Embryonic facial prominence (tissue), 1 donor: Measurements from ENCODE around the gene IGSF1.

ENCODE experiments used
- DNase-seq: peaks from one replicate; pipeline ENCODE4 v3.0.0-alpha.2; 2016; ENCODE audit errors: extremely low spot score

IGSF1 gene, protein sequence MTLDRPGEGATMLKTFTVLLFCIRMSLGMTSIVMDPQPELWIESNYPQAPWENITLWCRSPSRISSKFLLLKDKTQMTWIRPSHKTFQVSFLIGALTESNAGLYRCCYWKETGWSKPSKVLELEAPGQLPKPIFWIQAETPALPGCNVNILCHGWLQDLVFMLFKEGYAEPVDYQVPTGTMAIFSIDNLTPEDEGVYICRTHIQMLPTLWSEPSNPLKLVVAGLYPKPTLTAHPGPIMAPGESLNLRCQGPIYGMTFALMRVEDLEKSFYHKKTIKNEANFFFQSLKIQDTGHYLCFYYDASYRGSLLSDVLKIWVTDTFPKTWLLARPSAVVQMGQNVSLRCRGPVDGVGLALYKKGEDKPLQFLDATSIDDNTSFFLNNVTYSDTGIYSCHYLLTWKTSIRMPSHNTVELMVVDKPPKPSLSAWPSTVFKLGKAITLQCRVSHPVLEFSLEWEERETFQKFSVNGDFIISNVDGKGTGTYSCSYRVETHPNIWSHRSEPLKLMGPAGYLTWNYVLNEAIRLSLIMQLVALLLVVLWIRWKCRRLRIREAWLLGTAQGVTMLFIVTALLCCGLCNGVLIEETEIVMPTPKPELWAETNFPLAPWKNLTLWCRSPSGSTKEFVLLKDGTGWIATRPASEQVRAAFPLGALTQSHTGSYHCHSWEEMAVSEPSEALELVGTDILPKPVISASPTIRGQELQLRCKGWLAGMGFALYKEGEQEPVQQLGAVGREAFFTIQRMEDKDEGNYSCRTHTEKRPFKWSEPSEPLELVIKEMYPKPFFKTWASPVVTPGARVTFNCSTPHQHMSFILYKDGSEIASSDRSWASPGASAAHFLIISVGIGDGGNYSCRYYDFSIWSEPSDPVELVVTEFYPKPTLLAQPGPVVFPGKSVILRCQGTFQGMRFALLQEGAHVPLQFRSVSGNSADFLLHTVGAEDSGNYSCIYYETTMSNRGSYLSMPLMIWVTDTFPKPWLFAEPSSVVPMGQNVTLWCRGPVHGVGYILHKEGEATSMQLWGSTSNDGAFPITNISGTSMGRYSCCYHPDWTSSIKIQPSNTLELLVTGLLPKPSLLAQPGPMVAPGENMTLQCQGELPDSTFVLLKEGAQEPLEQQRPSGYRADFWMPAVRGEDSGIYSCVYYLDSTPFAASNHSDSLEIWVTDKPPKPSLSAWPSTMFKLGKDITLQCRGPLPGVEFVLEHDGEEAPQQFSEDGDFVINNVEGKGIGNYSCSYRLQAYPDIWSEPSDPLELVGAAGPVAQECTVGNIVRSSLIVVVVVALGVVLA (N-terminal part only)

DNA sequence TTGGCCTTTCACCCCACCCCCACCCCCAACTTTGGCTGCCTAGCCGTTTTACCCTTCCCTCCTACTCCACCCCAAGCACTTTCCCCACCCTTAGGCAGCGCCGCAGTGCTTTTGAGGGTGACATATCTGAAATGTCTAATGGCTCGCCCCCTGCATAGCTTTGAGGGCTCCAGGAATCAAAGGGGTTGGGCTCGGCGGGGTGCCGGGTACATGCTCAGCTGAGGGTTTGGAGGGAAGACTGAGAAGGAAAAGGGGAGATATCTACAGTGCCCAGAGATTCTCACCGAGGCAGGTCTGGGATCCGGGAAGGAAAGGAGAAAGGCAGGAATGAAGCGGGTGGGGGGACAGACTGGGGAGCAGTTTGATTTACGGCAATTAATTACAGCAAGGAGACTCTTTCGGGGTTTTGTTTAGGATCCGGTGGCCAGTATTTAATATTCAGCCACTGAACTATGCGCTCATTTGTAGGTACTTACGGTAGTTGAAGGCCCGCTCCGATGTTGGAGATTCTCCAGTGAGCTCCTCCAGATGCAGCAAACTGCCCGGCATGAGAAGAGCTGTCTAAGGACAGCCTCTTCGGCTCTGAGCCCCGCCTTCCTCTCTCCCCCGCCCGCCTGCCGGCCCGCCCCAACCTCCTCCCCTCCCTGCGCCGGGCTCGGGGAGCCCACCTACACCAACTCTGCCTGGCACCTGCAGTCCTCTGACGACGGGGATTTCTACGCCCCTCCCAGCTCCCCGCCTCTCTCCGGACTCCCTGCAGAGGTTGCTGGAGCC lies at the start of gene IGSF1:
Gene IGSF1 (minus strand): TSS at position 569 of the 774 bp plus-strand sequence. CDS start 2,632 bp downstream, outside the sequence.
- DNase-seq, result peak; percentile 6

DNA sequence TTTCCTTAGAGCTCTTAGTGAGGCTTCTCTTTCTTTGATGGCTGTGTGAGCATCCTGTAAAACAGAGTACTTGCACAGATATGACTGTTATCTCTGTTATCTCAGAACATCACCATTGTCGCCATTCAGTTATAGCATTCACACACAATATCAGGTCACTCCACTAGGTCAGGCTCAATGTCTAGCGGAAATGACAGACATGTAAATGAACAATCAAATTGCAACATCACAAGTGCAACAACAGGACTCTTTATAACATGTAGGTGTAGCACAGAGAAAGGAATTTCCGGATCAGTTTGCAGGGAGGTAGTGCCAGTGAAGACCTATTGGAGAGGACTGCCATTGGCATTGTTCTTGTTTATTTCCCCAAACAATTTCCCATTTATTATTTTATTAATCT lies 43.2 kb upstream of the IGSF1 start:
- no peak for DNase-seq

DNA sequence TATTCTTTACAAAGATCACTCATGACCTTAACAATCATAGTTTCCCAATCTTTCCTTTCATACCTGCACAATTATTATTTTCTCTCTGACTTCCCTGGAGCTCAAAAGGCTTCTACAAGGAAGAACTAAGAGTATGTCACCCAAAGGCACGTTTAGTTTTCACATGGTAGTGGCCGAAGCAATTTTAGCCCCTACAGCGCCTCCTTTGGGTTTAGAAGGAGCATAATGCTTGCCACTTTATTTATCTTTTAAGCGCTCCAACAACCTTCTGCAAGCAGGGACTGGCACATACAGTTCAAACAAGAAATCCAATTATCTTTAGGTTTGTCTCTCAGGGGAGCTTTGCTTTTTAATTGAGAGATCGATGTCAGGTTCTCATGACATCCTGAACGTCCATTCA lies 42.0 kb upstream of the IGSF1 start:
- no peak for DNase-seq

DNA sequence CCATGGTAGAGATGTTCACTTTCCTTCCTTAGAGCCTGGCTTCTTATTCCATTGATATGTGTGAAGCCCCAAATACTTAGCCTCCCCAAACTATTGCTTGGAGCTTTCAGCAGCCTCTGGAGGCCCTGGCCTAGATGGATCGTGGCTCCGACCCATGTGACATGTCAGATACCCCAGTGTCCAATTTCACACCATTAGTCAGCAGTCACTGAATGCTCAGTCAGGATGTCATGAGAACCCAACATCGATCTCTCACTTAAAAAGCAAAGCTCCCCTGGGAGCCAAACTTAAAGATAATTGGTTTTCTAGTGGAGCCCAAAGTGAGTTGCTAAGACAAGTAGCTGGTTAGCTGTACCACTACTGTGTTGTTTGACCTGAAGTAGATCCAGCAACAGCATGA lies 41.6 kb upstream of the IGSF1 start:
- DNase-seq, result no peak

DNA sequence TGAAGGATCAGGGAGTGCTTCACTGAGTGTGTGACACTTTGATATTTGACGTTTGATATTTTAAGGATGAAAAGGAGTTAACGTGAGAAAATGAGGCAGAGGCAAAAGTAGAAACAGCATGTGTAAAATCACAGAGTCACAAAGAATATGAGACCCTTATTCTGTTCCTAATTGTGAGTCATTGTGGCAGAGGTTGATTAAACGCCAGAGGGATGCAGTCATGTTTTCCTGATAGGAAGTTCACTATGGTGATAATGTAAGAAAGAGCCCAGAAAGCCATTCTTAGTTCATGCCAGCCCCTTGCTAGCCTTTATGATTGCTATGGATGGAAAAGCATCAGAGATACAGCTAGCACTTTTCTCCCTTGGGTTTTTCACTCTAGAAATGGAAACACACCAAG lies 33.5 kb upstream of the IGSF1 start:
- no peak for DNase-seq

DNA sequence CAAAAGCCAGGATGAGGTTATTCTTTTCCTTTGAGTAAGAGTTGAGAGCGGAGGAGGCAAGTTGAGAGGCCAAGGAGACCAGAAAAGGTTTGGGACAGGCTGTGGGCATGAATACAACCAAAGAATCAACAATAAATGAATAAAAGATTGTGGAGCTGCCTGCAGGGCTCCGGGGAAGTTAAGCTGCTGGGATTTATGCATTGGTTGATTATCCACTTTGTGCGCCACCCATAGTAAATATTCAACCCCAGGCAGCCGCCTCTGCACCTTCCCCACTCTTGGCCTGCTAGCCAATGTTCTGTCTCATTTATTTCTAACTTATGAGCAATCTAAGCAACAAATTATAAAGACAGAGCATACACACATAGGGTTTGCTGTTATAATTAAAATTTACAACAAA lies 28.2 kb upstream of the IGSF1 start:
- no peak for DNase-seq

DNA sequence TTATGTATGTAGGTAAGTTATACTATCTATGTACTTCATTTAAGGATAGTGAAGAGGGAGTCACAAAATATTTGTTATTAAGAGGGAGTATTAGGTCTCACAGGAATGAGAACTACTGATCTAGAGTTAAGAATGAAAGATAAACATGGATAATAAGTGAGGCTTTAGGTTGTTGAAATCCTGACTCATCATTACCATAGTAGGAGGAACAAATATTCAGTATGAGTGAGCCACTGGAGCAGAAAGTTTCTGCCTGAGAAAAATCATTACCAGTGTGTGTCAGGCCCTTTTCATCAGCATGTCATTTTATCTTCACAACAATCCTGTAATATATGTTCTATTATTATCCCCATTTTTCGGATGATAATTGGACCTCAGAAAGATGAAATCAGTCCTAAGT lies 27.2 kb upstream of the IGSF1 start:
- no peak for DNase-seq

DNA sequence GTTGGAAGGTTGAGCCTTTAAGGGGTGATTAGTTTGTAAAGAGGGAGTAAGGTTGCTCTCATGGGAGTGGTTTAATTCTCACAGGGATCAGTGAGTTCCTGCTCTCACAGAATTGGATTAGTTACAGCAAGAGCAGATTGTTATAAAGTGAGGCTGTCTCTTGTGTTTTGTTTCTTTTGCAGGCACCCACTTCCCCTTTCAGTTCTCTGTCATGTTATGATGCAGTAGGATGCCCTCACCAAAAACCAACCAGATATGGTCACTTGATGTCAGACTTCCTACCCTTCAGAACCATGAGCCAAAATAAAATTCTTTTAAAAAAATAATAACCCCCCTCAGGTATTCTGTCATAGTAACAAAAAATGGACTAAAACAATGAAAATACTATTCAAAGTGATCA lies 19.9 kb upstream of the IGSF1 start:
- no peak for DNase-seq

DNA sequence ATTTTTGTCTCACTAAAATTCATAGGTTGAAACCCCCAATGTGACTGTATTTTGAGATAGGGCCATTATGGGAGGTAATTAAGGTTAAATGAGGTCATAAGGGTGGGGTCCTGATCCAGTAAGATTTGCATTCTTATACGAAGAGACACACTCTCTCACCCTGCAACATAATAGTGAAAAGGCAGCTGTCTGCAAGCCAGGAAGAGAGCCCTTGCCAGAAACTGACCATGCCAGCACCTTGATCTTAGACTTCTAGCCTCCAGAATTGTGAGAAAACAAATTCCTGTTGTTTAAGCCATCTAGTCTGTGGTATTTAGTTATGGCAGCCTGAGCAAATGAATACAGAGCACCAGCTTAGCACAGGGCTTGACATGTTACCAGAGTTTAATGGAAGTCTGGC lies 17.5 kb upstream of the IGSF1 start:
- DNase-seq, result no peak

DNA sequence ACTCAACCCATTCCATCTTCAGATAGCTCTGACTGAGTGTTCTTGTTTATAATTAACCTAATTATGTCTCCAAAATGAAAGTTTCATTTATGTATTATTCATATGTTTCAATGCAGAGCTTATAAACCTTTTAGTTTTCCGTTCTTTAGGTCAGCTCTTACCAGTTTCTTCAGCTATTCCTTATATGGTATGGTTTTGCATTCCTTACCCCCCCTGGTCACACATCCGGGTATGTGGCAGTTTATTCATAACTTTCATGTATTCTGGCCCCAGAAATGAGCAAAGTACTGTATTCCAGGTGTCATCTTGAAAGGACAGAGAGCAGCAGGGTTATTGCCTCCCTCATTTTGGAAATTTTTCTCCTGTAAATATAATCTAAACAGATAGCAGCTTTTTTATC lies 16.8 kb upstream of the IGSF1 start:
- no peak for DNase-seq

DNA sequence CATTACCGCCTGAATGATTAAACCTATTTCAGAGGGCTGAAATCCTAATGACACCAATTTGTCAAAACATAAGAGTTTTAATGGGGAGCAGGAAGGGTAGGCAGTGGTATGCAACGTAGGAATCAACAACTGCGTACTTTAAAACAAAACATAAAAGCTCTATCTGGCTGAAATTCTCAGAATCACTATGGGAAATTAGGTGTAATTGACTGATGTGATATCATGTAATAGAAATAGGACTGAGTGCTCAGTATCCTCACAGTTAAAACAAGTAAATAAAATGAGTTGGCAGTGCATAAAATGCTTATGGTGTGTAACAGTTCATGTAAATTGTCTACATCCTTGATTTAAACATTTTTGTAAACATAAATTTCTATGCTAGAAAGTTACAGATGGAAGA lies 13.6 kb upstream of the IGSF1 start:
- DNase-seq, result no peak

DNA sequence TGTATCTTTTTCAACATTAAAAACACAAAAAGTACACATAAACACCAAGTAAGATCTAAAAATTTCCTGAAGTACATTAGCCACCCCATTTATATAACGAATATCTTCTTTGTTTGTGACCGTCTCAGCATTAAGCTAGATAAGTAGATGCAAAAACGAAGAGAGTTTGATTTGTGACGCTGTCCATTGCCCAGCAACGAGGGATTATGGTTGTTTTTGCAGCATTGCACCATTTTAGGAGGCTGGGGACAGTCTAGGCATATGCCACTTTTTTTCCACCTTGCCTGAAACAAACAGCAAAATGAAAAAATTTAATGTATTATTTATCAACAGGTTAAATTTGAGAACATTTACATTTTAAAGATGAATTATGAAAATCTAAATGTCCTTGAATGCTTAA lies 12.0 kb upstream of the IGSF1 start:
- no peak for DNase-seq

DNA sequence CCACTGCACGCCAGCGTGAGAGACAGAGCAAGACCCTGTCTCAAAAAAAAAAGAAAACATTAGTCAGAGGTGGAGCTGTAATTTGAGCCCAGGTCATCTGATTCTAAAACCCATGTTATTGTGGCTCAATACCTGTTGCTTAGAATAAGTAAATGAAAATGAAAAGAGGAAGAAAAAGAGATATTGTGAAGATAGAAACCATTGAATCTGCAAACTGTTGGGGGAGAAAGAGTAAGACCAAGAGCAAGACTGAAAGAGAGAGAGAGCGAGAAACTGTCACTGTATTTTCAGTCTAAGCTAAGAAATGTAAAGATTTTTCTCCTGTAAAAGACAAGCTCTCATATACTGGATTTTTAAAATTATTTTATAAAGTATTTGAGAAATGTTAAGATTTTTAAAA lies 9.7 kb upstream of the IGSF1 start:
- no peak for DNase-seq

DNA sequence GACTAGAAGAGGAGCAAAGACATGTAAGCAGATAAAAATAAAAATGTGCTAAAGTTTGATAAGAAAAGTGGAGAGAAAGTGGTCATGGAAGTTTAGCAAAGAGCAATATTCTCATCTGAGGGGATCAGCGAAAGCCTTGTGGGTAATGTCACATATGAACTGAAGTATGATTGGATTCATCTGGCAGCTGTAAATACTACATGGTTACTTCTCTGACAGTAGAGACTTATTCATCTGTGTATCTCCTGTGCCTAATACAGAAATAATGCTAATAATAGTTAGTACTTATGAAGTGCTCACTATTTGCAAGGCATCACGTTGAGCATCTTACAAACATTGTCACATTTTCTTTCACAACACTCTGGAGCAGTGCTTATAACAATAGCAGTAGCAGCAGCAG lies 8.9 kb upstream of the IGSF1 start:
- no peak for DNase-seq

DNA sequence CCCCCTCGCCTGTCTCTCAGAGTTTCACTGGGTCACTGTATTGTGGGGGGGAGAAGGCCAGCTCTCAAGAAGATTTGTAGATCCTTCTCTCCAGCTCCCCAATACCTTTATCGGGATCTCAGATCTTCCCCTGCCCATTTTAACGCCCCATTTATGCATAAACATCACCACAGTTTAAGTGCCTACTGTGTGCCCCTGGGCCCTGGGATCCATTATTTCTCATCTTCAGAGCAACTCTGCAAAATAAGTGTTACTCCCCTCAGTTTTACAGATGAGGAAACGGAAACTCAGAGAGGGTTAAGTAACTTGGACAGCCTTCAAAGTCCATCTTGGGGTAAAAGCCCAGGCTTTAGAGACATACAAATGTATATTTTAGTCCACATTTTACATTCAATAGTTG lies 421 bp upstream of the IGSF1 start:
- no peak for DNase-seq

DNA sequence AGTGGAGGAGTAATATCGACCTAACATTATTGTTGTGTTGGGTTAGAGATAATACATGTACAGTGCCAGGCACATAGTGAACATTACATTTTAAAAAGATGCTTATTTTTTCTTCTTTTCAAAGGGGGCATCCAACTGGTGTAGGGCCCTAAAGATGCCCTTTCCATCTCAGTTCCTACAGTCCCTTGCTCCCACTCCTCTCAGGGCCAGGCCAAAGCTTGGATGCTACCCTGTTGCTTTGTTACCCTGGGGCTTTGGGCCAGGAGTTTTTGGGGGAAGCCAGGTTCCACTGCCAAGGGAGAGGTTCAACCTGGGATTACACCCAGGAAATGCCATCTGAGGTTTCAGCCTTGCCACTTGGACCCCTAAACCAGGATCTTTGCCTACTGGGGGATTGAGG lies 918 bp downstream of the IGSF1 start:
- DNase-seq, result no peak

DNA sequence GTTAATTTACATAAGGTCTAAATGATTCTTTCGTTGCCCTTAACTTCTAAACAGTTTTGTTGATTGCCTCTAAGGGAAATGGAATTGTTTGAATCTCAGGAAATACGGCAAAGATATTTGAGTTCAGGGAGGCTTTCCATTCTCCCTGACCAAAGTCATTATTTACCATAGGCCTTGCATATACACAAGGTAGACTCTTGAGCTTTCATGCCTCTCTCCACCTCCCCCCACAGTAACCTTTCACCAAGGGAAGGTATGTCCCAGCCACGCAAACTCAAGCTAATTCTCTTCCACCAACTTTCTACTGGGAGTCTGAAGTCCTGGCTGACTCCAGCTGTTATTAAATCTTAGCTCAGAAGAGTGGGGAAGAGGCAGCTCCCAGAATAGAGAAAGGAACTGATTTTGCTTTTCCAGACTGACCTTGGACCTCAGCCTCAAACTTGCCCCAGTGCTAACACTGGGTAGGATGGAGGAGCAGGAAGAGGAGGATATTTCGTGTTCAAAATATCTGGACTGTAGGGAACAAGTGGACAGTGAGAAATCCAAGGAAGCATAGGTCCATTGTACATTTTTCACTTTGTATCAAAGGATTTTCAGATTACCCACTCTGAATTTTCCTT lies 1.4 kb downstream of the IGSF1 start:
- no peak for DNase-seq

DNA sequence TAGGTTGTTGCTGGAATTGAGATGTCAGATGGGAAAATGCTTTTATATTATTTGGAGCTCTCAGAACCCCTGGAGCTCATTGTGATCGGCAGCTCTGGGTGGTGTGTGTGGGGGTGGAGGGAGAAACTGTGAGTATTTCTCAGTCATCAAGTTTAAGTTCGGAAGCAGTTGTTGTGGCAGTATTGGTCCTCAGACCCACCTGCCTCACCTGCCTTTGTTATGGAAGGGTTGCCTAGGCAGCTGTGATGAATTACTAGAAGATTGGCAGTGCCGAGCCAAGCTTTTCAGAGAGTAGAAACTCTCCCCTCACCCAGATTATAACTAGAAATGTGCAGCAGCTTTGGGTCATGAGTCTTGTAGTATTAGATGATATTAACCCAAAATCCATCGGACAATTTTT lies 9.5 kb downstream of the IGSF1 start:
- DNase-seq, result no peak

DNA sequence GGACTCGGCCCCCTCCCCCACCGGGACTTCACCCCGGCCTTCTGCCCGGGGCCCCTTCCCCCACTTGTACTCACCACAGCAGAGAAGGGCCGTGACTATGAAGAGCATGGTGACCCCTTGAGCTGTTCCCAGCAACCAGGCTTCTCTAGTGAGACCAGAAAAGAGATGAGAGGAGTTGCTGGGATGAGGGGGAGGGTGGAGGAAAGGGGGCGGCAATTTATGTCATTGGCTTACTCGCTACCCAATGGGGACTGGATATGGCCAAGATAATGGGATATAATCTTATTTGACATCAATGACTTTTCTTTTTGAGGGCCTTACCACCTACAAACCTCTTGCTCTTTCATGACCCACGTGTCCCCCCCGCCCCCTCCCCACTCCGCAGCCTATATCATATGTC lies 9.9 kb downstream of the IGSF1 start:
- no peak for DNase-seq

DNA sequence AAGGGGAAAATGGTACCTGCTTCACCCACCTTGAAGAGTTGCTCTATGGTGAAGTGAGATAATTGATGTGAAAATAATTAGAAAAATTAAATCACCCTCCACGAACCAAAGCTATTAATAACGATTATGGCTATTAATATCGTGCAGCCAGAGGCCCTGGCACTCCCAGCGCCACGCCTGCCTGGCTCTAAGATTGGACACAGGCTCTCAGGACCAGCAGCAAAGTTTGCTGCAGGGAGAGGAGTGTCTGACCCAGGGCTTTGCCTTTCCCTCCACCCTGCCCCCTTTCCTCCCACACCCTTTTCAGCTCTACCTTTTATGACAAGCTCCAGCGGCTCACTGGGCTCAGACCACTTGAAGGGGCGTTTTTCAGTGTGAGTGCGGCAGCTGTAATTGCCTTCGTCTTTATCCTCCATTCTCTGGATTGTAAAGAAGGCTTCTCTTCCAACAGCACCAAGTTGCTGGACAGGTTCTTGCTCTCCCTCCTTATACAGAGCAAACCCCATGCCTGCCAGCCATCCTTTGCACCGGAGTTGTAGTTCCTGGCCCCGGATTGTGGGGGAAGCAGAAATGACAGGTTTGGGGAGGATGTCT lies 11.5 kb downstream of the IGSF1 start:
- DNase-seq, result no peak

DNA sequence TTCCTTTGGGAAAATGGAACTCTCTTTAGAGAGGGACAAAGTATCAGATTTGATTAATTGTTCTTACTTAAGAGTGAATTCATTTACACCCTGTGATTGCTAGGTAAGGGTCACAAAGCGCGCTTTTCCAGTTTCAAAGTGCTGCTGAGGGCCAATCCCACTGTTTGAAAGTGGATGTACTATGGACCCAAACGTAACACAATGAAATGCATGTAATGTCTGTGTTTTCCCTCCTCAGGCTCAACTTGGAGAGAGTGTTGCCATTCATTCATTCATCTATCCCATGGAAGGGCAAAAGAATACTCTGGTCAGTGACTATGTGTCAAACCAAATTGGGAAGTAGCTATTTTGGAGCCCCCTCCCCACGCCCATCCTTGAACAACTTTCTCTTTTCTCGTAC lies 16.1 kb downstream of the IGSF1 start:
- DNase-seq, result no peak
